ENCODE results near the gene MTG2.
"Not testable (repeated sequence)": the region's sequence is repeated elsewhere in the genome, so short reads cannot be mapped to it uniquely, and the experiment has no call there.

The MTG2 gene

DNA sequence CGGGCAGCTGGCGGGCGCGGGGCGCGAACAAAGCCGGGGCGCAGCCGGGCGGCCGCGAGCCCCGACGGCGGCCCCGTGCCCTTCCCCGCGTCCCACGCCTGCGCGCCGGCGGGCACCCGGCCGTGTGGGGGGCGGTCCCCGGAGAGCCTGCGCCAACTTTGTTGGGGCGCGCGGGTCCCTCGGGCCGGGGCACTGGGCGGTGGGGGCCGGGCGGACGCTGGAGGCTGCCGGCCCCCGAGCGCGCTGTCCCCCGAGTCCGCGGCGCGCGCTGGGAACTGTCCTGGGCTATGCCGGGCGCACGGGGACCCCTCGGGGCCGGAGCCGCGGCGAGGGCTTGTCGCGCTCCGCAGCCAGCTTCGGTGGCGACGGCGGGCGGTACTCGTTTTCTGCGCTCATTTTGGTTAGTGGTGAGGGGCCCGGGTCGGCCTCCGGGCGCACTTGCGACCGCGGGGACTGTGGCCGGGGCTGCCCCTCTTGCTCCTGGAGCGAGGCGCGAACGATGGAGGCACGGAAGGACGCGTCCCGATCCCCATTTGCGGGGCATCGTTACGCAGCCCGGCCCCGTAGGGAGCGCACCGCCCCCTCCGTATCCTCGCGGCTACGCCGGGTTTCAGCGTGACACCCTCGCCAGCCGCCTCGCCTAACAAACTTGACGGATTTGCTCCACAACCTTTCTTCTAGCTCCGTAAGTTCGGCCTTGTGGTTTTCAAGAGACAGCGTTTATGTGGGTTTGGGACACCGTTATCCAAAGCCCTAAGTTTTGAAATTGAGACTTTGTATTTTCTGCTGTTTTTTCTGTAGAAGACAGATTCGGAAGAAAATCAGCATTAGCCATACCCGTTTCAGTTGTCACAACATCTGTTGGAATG, 38.6 kb upstream of the MTG2 start:
- in situ Hi-C loops (cut with MboI; ENCODE audit: low sequenced_read_pairs) = no loop called here

DNA sequence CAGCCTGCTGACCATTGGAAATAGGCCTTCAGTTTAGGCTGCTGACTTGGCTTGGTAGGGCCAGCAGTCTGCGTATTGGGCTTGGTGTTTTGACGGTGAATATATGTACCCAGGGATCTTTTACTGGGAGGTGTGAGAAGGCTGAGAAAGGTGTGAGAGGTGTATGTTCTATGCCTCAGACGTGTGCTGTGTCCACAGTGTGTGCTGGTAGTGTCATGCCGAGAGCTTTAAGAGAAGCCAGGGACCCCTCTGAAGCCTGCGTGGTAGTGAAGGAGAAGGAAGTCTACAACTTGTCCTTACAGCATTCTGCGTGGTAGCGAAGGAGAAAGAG, 37.2 kb upstream of the MTG2 start:
- in situ Hi-C loops (cut with MboI; ENCODE audit: low sequenced_read_pairs) = no loop called here

DNA sequence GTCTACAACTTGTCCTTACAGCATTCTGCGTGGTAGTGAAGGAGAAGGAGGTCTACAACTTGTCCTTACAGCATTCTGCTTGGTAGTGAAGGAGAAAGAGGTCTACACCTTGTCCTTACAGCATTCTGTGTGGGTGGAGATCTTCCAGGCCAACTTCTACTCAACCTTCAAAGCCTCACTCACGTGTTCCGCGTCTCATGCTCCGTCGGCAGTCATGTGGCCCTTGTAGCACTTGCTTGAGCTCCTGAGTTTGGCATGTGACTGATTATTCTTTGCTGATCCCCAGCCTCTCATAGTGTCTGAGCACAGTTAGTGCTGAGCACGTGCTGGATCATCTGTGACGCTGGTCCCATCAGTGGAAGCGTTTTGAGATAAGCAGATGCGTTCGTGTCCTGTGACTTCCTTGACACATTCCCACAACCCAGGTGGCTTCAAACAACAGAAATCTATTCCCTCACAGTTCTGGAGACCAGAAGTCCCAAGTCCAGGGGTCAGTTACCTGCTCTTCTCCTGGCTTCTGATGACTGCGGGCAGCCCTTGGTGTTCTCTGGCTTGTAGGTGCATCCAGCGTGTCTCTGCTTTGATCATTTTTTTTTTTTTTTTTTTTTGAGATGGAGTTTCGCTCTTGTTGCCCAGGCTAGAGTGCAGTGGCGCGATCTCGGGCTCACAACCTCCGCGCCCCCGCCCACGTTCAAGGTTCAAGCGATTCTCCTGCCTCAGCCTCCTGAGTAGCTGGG, 36.6 kb upstream of the MTG2 start:
- in situ Hi-C loops (cut with MboI; ENCODE audit: low sequenced_read_pairs) = no loop called here

GRCh38 chr20:62147125-62147524, 35.7 kb upstream of the MTG2 start:
- in situ Hi-C loops (cut with MboI; ENCODE audit: low sequenced_read_pairs) = no loop called here

DNA sequence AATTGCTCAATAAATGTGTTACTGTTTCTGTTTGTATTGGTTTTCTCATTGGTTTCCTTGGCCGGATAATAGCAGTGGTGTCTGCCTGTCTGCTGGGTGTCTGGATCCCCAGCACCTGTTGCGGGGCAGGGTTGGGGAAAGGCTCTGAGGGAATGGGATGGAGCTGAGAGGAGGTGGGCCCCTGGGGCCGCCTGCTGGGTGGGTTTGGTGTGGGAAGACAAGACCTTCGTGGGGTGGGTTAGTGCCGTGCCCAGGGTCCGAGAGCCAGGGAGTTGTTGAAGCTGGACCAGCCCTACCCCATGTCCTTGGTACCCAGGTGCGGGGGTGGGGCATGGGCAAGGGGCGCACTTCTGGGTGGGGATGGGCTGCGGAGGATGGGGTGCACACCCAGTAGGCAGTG, 35.3 kb upstream of the MTG2 start:
- in situ Hi-C loops (cut with MboI; ENCODE audit: low sequenced_read_pairs) = no loop called here

DNA sequence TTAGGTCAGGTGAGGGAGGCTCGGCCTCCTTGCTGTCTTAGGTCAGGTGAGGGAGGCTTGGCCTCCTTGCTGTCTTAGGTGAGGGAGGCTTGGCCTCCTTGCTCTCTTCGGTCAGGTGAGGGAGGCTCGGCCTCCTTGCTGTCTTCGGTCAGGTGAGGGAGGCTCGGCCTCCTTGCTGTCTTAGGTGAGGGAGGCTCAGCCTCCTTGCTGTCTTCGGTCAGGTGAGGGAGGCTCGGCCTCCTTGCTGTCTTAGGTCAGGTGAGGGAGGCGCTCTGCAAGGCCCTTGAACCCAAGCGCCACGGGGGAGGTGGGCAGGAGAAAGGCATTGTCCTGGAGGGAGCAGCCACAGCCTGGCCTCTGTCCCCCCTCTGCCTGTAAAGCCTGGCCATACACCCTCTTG, 34.4 kb upstream of the MTG2 start:
- in situ Hi-C loops (cut with MboI; ENCODE audit: low sequenced_read_pairs) = not testable (repeated sequence)

DNA sequence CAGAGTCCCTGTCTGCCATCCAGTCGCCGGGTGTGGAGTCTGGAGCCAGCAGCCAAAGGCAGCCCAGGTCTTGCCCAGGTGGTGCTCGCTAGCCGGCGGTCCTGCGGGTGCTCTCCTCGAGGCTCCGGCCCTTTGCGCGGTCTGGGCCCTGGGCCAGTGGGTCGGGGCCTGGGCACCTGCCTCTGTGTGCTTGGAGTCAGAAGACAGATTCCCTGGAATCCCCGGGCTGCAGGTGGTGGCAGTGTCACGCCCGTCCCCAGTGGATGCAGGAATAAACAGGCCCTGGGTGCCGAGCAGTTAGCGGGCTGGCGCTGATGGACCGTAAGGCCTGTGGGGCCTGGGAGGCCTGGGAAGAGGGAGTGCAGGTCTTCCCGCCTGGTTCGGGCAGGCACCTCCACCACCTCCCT, 33.9 kb upstream of the MTG2 start:
- in situ Hi-C loops (cut with MboI; ENCODE audit: low sequenced_read_pairs) = no loop called here

DNA sequence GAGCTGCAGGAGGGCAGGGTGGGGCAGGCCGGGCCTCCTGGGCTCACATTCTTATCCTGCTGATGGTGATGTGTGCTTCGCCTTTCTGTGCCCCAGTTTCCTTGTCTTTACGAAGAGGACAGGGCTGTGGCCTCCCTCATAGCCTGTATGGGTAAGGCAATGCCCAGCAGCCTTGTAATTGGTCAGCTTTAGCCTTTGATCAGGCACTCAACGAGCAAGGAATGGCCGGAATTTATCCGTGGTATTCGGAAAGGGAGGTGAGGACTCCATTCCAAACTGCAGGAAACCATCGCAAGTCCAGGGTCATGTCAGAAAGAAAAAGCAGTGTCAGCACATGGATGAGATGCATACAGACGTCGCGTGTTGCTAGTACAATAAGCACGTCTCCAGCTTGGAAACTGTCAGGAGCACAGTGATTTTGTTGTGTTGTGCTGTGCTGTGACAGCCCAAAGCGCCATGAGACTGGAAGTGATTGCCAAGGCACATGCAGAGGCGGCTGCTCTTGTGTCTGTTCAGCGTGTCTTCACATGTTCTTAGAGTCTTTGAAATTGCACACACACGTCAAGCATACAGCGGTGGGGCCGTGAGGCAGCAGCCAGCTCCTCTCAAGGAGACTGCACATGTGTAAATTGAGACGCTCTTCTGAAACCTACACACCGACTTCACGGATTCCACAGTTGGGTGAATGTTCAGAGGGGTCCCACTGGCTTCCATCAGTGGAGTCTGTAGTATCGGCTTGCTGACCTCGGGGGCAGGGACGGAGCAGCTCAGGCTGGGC, 33.1 kb upstream of the MTG2 start:
- in situ Hi-C loops (cut with MboI; ENCODE audit: low sequenced_read_pairs) = no loop called here

DNA sequence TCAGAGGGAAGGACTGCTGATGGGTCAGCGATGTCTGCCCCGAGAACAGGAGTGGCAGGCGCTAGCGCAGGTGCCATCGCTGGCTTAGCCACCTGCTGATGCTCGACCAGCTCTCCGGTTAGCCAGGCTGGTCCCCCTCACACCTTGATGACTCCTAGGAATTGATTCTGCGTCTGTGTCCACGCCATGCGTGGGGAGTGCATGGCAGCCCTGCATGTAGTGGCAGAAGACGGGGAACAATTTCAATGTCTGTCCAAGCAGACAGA, 32.6 kb upstream of the MTG2 start:
- in situ Hi-C loops (cut with MboI; ENCODE audit: low sequenced_read_pairs) = no loop called here

GRCh38 chr20:62151225-62151624, 31.6 kb upstream of the MTG2 start:
- in situ Hi-C loops (cut with MboI; ENCODE audit: low sequenced_read_pairs) = no loop called here

DNA sequence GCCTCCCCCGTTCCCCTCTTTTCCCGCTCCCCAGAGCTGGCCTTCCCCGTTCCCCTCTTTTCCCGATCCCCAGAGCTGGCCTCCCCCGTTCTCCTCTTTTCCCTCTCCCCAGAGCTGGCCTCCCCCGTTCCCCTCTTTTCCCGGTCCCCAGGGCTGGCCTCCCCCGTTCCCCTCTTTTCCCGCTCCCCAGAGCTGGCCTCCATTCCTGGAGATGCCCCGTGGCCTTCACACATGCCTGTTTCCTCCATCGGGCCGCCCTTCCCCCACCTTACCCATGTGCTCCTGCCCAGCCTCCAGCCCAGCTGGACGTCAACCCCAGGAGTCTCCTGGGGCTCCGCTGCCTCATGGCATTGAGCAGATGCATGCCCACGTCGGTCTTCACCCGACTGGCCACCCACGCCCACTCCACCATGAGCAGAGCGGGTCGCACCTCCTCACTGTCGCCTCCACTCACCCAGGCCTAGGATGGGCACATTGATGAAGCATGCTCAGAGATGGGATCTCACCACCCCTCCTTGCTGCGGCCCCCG, 30.9 kb upstream of the MTG2 start:
- in situ Hi-C loops (cut with MboI; ENCODE audit: low sequenced_read_pairs) = no loop called here

DNA sequence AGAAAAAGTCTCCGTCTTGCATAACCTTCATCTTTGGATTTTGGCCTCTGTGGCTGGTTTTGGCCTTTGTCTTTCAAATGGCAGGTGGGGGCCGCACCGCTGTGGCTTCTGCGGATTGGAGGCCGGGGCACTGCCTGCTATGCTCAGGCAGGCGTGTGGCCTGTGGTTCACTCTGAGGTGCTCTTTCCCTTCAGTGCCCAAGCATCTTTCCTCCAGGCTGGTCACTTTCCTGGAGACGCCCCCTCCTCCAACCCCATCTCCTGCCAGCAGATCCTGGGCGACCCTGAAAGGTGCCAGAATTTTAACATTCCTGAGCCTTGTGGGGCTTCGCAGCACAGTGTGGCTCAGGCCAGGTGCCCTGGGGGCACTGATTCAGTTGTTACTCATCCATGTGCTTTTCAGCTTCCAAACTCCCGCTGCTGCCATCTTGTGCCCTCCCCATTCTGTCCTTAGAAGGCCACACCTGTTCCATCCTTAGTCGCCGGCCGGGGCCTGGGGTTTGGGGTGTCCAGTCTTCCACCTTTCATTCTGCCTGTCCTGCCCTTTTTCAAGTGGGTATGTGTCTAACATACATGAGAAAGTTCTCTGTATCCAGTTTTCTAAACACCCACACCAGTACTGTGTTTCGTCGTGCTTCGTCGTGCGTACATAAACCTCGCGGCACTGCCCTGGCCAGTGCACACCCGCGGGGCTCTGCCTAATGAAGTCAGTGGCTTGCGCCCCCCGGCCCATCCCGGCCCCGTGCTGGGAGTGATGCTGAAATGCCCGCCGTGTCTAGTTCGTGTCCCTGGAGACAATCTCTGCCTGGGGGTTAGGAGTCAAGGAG, 27.2 kb upstream of the MTG2 start:
- in situ Hi-C loops (cut with MboI; ENCODE audit: low sequenced_read_pairs) = no loop called here

DNA sequence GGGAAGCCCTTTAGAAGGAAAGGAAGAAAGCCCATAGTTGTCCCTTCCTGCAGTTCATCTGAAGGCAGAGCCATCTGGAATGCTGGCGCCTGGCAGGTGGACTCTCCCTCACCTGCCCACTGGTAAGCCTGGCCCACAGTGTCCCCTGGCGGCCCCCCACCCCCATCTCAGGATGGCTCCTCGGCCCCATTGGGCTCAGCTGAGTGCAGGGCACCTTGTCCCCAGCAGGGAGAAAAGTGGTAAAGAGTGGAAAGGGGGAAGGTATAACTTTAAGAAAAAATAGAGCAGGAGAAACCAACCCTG, 26.6 kb upstream of the MTG2 start:
- in situ Hi-C loops (cut with MboI; ENCODE audit: low sequenced_read_pairs) = no loop called here

GRCh38 chr20:62156592-62157386, 26.0 kb upstream of the MTG2 start:
- in situ Hi-C loops (cut with MboI; ENCODE audit: low sequenced_read_pairs) = no loop called here

DNA sequence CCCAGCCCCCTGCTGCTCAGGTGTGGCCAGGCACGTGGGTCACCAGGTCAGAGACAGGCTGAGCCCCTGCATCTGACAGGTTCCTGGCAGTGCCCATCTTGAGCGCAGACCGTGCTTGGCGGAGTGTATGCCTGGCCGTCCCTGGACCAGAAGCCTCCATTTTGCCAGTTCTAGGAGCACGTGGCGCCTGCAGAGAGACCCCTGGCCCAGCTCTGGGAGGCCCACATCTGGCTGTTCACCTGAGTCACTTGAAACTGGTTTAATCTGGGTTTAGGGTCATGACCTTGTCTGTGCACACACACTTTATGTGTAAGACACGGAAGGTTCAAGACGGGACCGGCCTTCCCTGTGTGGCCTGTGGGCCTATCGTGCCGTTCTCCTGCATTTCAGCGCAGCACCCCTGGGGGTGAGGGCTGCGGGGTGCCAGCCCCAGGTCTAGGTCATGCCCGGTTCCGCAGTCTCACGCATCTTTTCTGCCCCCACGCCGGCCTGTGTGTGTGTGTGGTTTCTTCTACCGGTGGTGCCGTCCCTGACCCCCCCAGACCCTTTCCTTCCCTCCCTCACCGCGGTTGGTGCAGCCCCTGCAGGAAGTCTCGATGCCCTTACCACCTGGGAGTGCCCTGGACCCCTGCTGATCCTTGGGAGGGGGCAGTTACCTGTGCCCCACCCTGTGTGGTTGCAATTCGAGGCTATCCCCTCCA, 25.3 kb upstream of the MTG2 start:
- in situ Hi-C loops (cut with MboI; ENCODE audit: low sequenced_read_pairs) = no loop called here

DNA sequence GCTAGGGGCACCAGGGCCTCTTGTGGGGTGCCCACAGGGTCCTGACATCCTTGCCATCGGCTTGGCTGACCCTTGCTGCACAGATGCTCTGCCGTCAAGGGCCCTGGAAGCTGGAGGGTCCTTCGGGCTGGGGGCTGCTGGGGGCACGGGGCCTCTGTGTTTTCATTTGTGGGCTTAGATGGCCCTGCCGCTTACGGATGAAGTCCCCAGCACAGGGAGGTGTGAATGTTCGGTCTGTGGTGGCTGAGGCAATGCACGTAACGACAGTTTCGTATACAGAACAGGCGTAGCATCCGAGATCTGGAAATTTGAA, 24.8 kb upstream of the MTG2 start:
- in situ Hi-C loops (cut with MboI; ENCODE audit: low sequenced_read_pairs) = no loop called here

DNA sequence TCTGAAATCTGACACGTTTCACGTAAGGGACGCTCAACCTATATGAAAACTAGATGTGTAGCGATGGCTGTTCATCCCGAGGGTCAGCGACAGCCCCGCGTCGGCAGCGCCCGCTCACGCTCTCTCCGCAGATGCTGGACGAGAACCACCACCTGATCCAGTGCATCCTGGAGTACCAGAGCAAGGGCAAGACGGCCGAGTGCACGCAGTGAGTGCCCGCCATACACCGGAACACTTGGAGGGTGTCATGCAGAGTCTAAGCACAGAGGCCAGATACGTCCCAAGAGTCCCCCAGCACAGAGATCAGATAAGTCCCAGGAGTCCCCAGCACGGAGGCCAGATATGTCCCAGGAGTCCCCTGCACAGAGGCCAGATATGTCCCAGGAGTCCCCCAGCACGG, 24.3 kb upstream of the MTG2 start:
- in situ Hi-C loops (cut with MboI; ENCODE audit: low sequenced_read_pairs) = no loop called here

DNA sequence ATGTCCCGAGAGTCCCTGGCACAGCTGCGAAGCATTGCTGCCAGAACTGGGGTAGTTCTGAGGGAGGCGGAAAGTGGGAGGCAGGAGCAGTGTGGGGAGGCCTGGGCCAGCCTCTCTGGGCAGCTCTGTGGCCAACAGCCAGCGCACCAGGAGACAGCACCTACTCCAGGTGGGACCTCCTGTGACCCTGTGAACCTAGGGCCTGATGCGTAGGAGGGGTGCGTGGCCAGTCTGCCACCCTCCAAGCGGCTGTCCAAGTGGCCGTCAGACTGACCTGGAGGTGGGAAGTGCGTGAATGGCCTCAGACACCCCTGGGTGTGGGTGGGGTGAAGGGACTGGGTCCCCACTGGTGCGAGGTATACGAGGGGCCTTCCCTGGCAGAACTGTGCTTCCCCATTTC, 23.8 kb upstream of the MTG2 start:
- in situ Hi-C loops (cut with MboI; ENCODE audit: low sequenced_read_pairs) = no loop called here

- in situ Hi-C loops (cut with MboI; ENCODE audit: low sequenced_read_pairs) = no loop called here
These were observed 23.0 kb upstream of the MTG2 start for GRCh38 chr20:62159839-62160238.

GRCh38 chr20:62160253-62160652, 22.6 kb upstream of the MTG2 start:
- in situ Hi-C loops (cut with MboI; ENCODE audit: low sequenced_read_pairs) = no loop called here

All from HL-60/S4 treated with retinoic acid at 250 ng/mL for 4 days and 3 days (cell line).